NK-92 treated with Interleukin-12 subunit alpha and Interleukin-12 subunit beta, amount 100 ng/mL, for 24 hours (cell line): ENCODE measurements around the gene METTL16.

Source experiments
- DNase-seq: peaks from one replicate; lab custom pipeline; 2025; lab: John Stamatoyannopoulos, UW

METTL16 gene

GRCh38 chr17:2414446-2415064 is 97.1 kb downstream of the METTL16 start:
- DNase-seq, result no peak

- no peak for DNase-seq
Measured at GRCh38 chr17:2412561-2413021, 99.1 kb downstream of the METTL16 start.

GRCh38 chr17:2410951-2411350 is 100.7 kb downstream of the METTL16 start:
- no peak for DNase-seq

GRCh38 chr17:2406903-2407790 is 104.5 kb downstream of the METTL16 start:
- DNase-seq, result no peak

GRCh38 chr17:2406271-2406902 is 105.3 kb downstream of the METTL16 start:
- no peak for DNase-seq

DNA sequence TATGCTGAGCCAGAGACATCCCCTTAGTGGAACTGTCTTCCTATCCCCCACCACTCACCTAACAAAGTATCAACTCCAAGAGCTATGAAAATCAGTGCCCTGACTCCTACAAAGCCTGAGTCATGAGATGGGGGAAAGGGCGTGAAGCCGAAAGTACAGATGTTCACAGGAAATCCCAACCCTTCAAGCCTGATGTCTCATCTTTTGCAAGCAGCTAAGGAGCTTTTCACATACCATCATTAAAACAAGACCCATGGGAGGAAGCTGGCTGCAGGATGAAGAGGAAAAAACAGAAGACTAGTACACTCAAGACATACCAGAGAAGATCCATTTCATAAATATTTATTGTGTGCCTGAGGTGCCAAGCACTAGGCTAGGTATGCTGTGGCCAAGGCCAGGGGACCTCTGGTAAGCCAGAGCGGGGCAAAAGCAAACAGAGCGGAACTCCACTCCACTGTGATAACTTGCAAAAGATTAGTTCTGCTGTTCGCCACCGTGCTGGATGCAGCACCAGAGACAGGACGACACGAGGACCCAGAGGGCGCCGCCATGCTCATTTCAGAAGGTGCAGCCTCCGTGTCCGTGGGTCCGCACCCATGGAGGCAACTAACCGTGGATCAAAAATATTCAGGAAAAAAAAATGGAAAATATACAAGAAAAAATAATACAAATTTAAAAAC is 106.3 kb downstream of the METTL16 start:
- DNase-seq, result no peak

- no peak for DNase-seq
Measured at GRCh38 chr17:2403044-2403443, 108.6 kb downstream of the METTL16 start.

DNA sequence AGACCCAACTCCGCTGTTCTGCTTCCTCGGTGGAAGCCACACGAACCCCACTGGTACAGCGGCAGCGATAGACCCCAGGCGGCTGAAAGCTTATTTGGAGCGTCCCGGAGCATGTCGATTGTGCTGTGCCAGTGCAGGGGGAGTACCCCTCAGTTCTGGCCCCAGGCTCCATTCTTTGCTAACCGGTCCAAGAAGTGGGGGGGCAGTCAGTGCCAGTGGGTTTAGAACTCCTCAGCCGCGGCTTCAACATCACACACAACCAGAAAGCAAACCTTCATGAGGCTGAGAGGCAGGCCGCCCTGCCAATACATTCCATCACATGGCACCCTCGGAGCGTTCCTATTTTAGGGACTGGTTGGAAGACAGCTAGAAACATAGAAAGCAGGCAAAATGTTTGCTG is 109.1 kb downstream of the METTL16 start:
- DNase-seq, result no peak

DNA sequence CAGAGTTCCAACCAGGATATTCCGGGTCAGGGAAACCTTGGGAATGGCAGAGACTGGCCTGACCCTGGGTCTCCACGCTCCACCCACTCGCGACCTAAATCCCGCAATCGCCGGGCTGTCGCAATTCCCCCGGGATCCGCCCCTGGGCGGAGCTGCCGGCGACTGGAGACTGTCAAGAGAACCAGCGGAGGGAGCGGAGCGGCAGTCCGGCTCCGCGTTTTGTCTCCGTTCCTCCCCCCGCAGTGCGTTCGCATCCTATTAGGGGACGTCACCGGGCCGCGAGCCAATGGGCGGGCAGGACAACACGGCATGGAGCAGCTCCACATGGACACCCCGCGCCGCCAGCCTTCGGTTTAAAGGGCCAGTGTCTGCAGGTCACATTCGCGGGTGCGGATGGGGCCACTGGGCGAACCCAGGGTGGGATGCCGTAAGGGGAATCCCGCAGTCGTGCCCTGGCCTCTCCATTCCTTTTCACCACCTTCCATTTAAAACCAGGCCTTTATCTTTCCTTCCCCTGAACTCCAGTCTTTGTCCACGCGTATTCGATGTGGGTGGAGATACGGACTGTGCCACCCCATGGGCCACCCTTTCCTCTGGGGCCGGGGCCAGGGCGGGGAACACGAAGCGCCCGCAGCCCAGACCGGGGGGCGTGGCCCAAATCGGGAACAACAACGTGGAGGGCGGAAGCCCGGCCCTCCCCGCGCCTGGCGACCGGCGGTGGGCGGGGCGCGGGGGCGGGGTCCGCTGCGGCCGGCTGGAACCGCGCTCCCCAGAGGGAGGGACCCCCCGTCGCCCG is 110.1 kb downstream of the METTL16 start:
- peak; percentile 92 for DNase-seq

- DNase-seq, result peak; percentile 77
Measured at GRCh38 chr17:2400877-2401425, 110.7 kb downstream of the METTL16 start, which contains the start of gene MNT. MNT (minus strand) TSS chr17:2401060; CDS start chr17:2400712, 348 bp downstream.

GRCh38 chr17:2400474-2400866 is 111.2 kb downstream of the METTL16 start:
- peak; percentile 27 for DNase-seq

DNA sequence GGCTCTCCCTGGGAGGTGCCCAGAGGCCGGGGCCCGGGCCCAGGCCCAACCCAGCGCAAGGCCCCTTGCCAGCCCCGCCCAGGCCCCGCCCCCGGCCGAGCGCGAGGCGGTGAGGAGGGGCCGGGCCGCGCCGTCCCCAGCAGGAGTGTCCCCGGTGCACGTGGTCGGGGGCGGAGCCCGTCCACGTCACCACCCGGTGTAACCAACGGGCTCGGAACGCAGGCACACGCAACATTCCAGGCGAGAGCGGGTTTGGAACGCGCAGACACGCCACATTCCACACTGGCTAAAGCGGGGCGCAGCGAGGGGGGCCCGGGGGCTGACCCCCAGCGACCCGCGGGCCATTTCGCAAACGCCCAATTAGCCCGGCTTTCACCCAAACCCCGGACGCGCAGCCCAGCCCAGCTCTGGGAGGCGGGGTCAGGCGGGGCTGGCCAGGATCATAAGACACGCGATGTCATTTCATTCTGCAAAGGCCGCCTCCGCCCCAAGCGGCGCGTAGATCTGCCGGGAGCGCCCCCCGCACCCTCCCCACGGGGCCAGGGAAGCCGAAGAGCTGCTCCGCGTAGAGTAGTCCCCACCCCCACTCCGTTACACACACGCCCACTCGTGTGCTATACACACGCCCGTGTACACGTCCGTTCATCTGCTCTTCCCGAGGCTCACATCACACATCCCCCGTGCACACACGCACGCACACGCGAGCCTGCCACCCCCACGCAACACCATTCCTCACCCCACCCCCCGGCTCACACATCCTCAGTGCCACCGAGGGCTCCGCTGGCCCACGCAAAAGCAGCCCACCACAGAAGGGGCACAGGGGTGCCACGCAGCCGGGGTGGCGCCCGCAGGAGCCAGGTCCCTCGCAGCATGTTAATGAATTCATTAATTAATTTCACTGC is 111.9 kb downstream of the METTL16 start:
- peak; percentile 71 for DNase-seq

DNA sequence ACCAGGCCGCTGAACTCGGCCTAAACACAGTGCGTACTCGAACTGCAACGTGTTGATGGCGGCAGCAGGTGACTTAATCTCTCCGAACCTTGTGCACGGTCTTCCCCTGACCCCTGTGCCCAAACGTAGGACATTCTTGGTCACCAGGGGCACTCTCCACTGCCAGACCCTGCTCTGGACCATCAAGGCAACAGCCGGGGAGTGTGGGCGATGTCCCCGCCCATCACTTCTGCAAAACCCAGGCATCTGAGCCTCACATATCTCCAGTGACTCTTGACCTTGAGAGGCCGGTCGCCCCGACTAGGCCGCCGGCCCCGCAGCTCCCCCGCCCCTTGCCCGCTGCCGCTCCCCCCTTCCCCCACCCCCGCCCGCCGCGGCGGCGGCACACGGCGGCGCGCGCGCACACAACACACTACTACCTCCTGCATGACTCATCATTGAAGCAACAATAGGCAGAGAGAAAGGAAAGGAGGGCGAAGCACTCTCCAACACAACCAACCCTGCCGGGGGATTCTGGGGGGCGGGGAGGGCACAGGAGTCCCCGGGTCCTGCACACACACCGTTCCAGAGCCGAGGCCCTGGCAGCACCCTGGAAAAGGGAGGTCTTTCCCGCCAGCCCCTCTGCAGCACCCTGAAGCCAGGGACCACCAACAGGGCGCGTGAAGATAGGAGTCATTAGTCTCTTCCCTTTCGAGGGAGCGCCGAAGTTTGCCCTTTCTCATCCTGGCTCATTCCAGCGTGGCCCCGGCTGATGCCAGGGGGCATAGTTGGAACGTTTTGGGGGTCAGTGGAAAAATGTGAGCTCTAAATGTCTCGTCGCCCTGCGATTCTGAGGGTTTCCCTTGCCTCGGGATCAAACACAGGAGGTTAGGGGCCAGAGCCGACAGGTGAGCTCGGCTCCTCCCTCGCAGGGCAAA is 112.8 kb downstream of the METTL16 start:
- DNase-seq, result no peak

- DNase-seq, result no peak
Measured at GRCh38 chr17:2398182-2398581, 113.5 kb downstream of the METTL16 start.

GRCh38 chr17:2397247-2398171 is 114.2 kb downstream of the METTL16 start:
- no peak for DNase-seq

DNA sequence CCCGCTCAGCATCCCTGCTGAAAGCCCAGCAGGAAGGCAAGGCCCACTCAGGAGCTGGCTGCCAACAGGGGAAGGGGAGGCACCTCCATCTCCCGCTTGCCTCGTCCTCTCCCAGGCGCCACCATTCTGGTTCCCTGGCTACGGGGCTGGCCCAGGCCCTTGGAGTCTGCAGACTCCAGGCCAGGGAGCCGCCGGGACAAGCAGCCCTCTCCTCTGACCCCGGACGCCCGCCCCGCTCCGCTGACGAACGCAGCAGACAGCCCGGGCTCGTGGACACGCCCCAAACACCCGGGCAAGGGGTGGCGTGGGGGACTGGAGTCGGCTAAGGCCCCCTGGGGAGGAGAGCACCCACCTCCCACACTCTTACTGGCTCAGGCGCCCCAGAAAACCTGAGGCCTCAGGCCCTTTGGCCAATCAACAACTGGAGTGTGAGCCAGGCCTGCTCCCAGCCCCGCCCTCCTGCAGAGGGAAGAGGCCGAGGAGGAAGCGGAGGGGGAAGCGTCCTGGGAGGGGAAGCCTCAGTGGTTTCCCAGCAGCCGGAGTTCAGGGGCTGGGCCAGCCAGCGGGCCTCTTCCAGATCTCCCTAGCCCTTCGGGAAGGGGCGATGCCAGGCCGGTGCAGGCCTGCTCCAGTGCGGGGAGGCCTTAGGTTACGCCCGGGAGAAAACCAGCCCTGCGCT is 115.0 kb downstream of the METTL16 start:
- no peak for DNase-seq

- DNase-seq, result no peak
Measured at GRCh38 chr17:2396192-2396567, 115.5 kb downstream of the METTL16 start.
